HFFc6 (cell line): ENCODE results near the gene LPAR2. TPM values are rescaled to one million over a fixed set of nuclear protein-coding genes. Genes with fewer than 3 reads are reported as not detected.

Experiments
- DNase-seq: peaks from one replicate; pipeline ENCODE4 v3.0.0-alpha.2; 2018
- H3K27ac Mint-ChIP-seq: 2 replicates; pipeline ENCODE4 v1.8.0; 2020; ENCODE audit warnings: mild to moderate bottlenecking, mixed read lengths
- H3K27me3 Mint-ChIP-seq: 2 replicates; pipeline ENCODE4 v1.8.0; 2021; ENCODE audit warnings: mild to moderate bottlenecking, moderate library complexity, mixed read lengths; ENCODE audit not compliant: insufficient read depth
- H3K36me3 Mint-ChIP-seq: 2 replicates; pipeline ENCODE4 v1.8.0; 2021; ENCODE audit warnings: low read depth, mixed read lengths
- H3K4me1 Mint-ChIP-seq: 2 replicates; pipeline ENCODE4 v1.8.0; 2020; ENCODE audit warnings: low read depth, mixed read lengths
- H3K4me3 Mint-ChIP-seq: 2 replicates; pipeline ENCODE4 v1.8.0; 2020; ENCODE audit warnings: mild to moderate bottlenecking, moderate library complexity, mixed read lengths
- H3K9me3 Mint-ChIP-seq: 2 replicates; pipeline ENCODE4 v1.8.0; 2020; ENCODE audit warnings: mild to moderate bottlenecking, mixed read lengths
- total RNA-seq, 6 experiments: library from RNA; stranded (reverse); fragmentation: NEBNext Ultra II Directional; extraction: Animal tissue kit (Norgen Biotek cat#: 25700); gene quantifications; 2 replicates in 1 of 6; 3 replicates in 5 of 6; pipeline ENCODE4 v1.2.3, GENCODE V29; 2021
- TF ChIP-seq, protein P1 (sequence below): fragments of 200-600 bp; sonication (generic); IDR thresholded peaks from 2 replicates; pipeline ENCODE4 v1.5.0; 2021; ENCODE audit warnings: antibody characterized with exemption, mild to moderate bottlenecking

Gene LPAR2
- total RNA-seq, 6 experiments from 2014 or later = 2.6 to 4.2 (median 3.2) TPM

- H3K27me3 Mint-ChIP-seq = peaks cover 1% of the 10 kb centered on the region
- DNase-seq = no peak
- H3K4me1 Mint-ChIP-seq = no peaks in the 10 kb centered on the region; the same call in 1 of the 2 replicates
- TF ChIP-seq, protein P1, sequence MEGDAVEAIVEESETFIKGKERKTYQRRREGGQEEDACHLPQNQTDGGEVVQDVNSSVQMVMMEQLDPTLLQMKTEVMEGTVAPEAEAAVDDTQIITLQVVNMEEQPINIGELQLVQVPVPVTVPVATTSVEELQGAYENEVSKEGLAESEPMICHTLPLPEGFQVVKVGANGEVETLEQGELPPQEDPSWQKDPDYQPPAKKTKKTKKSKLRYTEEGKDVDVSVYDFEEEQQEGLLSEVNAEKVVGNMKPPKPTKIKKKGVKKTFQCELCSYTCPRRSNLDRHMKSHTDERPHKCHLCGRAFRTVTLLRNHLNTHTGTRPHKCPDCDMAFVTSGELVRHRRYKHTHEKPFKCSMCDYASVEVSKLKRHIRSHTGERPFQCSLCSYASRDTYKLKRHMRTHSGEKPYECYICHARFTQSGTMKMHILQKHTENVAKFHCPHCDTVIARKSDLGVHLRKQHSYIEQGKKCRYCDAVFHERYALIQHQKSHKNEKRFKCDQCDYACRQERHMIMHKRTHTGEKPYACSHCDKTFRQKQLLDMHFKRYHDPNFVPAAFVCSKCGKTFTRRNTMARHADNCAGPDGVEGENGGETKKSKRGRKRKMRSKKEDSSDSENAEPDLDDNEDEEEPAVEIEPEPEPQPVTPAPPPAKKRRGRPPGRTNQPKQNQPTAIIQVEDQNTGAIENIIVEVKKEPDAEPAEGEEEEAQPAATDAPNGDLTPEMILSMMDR = no peak
- peaks cover 24% of the 10 kb centered on the region; the same call in 1 of the 2 replicates for H3K36me3 Mint-ChIP-seq
- H3K9me3 Mint-ChIP-seq = no peaks in the 10 kb centered on the region
- H3K4me3 Mint-ChIP-seq = no peak overlapping the region
- no peak overlapping the region for H3K27ac Mint-ChIP-seq
Observed at GRCh38 chr19:19655641-19656343, 27.8 kb upstream of the LPAR2 start.

DNA sequence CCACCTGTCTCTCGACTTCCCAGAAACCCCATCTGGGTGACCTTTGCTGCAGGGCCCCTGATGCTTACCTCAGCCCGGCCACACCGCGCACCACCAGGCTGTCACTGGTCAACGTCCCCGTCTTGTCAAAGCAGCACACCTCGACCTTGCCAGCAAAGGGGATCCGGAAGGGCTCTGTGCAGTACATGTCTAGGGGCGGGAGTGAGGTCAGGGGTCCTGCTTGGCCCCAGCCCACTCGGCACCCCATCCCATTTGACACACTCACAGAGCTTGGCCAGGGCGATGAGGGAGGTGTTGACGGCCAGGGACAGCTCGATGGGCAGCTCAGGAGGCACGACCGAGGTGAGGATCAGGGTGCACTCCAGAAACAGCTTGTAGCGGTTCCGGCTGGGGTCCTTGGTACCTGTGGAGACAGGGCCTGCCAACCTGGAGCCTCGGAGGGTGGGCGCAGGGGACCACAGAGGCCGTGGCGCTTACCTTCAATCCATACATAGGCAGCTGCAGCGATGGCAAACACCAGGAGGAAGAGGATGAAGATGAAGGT, 27.1 kb upstream of the LPAR2 start:
- TF ChIP-seq, protein P1 = no peak
- Mint-ChIP-seq H3K36me3 (peaks cover 24% of the 10 kb centered on the region; the same call in 1 of the 2 replicates), H3K4me3 (no peak overlapping the region), H3K27ac (no peak overlapping the region), H3K4me1 (no peaks in the 10 kb centered on the region; the same call in 1 of the 2 replicates), H3K9me3 (no peaks in the 10 kb centered on the region), H3K27me3 (peaks cover 1% of the 10 kb centered on the region)
- DNase-seq = no peak

DNA sequence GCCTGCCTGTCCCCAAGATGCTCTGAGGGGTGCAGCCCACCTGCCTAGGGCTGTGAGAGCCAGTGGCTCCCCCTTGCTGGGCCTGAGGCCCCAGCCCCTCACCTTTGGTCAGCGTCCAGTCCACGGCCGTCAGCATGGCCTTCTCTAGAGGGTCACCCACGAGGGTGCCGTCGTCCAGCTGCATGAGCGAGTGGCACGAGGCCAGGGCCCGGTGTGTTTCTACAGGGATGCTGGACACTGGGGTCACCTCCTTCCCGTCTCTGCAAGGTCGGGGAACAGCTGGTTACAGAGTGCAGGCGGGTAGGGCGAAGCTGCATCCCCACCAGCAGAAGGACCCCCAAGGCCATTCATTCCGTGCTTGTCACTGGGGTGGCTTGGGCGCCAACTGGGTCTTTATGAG, 26.4 kb upstream of the LPAR2 start:
- DNase-seq = no peak

GRCh38 chr19:19653597-19654147, 25.7 kb upstream of the LPAR2 start:
- TF ChIP-seq, protein P1 = no peak
- Mint-ChIP-seq H3K4me3 (no peak overlapping the region), H3K9me3 (no peaks in the 10 kb centered on the region), H3K4me1 (no peaks in the 10 kb centered on the region; the same call in 1 of the 2 replicates), H3K27ac (no peak overlapping the region), H3K27me3 (peaks cover 1% of the 10 kb centered on the region), H3K36me3 (peaks cover 24% of the 10 kb centered on the region; the same call in 1 of the 2 replicates)
- DNase-seq = no peak

More for the DNA sequence above, 26.4 kb upstream of the LPAR2 start:
- Mint-ChIP-seq H3K9me3 (no peaks in the 10 kb centered on the region), H3K27me3 (peaks cover 1% of the 10 kb centered on the region), H3K4me1 (no peaks in the 10 kb centered on the region; the same call in 1 of the 2 replicates), H3K36me3 (peaks cover 24% of the 10 kb centered on the region; the same call in 1 of the 2 replicates), H3K4me3 (no peak overlapping the region), H3K27ac (no peak overlapping the region)
- TF ChIP-seq, protein P1 = no peak

- TF ChIP-seq, protein P1 = no peak
- Mint-ChIP-seq H3K4me1 (no peaks in the 10 kb centered on the region; the same call in 1 of the 2 replicates), H3K36me3 (peaks cover 17% of the 10 kb centered on the region; the same call in 1 of the 2 replicates), H3K4me3 (no peak overlapping the region), H3K9me3 (no peaks in the 10 kb centered on the region), H3K27ac (no peak overlapping the region), H3K27me3 (peaks cover 1% of the 10 kb centered on the region)
- no peak for DNase-seq
Observed at GRCh38 chr19:19652482-19653295, 24.7 kb upstream of the LPAR2 start.
